MV-4-11 (cell line): ENCODE results near the gene PPM1F.
"Not testable (repeated sequence)": the region's sequence is repeated elsewhere in the genome, so short reads cannot be mapped to it uniquely, and the experiment has no call there.

ENCODE experiments used
- DNase-seq: peaks from one replicate; lab custom pipeline; 2025; lab: John Stamatoyannopoulos, UW

Gene PPM1F

GRCh38 chr22:21940521-21940920, 12.1 kb downstream of the PPM1F start:
- DNase-seq = peak; percentile 53

DNA sequence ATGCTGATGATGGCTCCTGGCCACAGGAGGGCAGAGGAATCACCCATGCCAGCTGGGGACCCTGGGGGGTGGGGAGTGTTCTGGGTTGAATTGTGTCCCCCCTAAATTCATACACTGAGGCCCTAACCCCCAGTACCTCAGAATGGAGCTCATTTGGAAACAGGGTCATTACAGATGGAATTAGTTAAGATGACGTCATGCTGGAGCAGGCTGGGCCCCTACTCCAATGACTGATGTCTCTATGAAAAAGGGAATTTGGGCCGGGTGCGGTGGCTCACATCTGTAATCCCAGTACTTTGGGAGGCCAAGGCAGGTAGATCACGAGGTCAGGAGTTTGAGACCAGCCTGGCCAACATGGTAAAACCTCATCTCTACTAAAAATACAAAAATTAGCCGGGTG, 12.7 kb downstream of the PPM1F start:
- not testable (repeated sequence) for DNase-seq

DNA sequence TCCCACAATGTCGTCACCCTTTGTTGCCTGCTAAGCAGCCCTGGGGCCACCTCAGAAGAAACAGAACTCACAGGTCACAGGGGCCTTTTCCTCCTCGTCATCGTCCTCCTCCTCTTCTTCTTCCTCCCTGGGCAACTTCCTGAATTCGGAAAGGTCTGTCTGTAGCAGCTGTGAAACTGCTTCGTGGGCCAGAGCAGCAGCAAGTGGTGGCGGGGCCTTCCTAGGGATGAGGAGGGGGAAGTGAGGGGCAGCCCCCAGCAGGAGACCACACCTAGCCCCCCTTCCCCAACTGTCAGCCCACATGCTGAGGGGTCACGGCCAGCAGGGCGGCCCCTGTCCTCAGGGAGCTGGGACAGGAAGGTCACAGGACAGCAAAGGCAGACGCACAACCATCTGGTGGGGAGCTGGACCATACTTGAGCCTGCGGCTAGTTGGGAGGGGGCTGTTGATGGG, 13.2 kb downstream of the PPM1F start:
- peak; percentile 71 for DNase-seq

- no peak for DNase-seq
Measured at GRCh38 chr22:21938906-21939305, 13.7 kb downstream of the PPM1F start.

- DNase-seq = peak; percentile 94
Measured at GRCh38 chr22:21938071-21938822, 14.4 kb downstream of the PPM1F start.

- no peak for DNase-seq
Measured at GRCh38 chr22:21937821-21938070, 14.9 kb downstream of the PPM1F start.

GRCh38 chr22:21937041-21937820, 15.4 kb downstream of the PPM1F start:
- peak; percentile 73 for DNase-seq

- DNase-seq = peak; percentile 98
Measured at GRCh38 chr22:21936151-21936775, 16.4 kb downstream of the PPM1F start.

DNA sequence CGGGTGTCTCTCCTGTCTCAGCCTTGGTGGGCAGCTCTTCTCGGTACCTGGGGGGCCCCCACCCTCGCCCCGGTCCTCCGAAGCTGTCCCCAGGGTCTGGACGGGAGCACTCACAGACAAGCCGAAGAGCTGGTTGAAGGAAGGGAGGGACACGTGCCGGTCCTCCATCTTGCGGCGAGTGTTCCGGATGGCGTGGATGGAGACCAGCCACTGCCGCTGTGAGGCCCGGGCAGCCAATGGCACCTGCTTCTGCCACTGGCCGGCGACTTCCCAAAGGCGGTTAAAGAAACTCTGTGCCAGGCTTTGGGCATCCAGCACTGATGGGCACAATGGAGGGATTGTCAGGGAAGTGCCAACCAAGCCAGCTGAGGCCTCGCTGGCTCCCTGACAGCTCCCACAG, 18.7 kb downstream of the PPM1F start:
- no peak for DNase-seq

GRCh38 chr22:21933413-21933812, 19.2 kb downstream of the PPM1F start:
- DNase-seq = no peak

- DNase-seq = no peak
Measured at GRCh38 chr22:21932347-21932746, 20.3 kb downstream of the PPM1F start.

- no peak for DNase-seq
Measured at GRCh38 chr22:21931056-21931455, 21.6 kb downstream of the PPM1F start.

DNA sequence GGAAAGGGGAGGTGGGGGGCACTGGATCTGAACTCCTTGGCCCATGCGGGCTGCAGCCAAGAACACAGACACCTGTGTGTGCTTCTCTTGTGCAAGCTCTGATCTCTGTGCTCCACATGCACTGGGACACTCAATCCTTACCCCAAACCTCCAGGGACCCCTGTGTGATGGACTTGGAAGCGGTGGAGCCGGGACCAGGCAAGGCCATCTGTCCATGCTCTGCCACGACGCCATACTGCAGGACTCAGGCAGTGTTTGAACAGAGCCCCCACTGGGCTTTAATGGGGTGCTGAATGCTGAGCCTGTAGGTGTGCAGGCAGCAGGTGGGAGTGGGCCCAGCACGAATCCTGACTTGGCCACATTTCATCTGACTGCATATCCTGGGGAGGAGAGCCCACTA, 23.4 kb downstream of the PPM1F start:
- no peak for DNase-seq

DNA sequence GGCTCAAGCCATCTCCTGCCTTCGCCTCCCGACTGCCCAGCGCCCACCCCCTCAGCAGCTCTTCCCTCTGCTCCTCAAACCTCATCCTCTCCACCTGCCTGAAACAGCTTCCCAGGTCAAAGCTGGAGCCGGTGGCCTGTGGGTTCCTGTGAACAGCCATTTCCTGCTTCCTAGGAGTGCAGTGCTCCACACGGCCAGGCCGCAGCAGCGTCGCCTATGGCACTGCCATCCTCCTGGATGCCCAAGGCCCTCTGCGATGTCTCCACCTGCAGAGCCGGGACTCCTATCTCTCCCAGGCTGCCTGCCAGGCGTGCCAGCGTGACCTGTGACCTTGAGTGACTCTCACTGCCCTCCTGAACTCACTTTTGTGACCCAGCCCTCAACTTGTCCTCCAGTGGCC, 24.6 kb downstream of the PPM1F start:
- no peak for DNase-seq

DNA sequence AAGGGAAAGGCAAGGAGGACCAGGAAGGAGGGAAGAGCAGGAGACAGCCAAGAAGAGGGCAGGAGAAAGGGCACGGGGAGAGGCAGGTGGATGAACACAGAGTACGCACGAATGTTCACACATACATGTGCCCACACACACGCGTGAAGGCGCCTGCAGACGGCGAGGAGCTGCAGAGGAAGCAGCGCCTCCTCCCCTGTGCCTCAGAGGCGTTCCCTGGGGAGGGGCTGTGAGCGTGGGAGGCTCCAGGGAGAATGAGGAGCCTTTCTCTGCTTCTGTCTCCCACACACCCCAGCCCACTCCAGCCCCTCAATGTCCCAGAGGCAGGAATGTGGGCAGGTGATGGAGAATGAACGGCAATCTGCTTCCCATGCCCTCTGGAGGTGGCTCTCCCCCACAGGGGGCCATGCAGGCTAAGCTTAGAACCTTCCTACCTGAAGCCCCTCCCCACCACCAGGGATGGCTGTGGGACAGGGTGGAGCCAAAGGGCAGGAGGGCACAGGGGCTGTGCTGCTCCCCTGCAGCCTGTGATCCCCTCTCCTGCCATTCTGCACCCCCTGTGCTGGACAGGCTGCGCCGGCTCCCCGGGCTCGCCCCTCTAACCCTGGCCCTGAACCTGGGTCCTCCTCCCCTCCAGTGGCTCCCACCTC, 25.3 kb downstream of the PPM1F start:
- no peak for DNase-seq

- no peak for DNase-seq
Measured at GRCh38 chr22:21926728-21927127, 25.9 kb downstream of the PPM1F start.

DNA sequence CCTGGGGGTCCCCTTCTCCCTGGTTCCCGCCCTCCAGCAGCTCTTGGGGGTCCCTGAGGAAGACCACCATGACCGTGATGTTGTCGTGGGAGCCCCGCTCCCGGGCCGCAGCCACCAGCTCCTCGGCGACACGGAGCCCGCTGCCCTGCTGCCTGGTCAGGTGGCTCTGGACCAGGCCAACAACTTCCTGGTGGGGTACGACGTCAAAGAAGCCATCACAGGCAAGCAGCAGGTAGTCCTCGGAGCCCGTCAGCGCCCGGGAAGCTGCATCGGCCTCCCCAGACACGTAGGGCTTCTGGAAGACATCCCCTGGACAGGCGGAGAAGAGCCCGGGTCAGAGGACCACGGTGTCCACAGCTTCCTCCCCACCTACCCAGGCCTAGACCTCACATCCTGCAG, 29.5 kb downstream of the PPM1F start:
- DNase-seq = no peak

DNA sequence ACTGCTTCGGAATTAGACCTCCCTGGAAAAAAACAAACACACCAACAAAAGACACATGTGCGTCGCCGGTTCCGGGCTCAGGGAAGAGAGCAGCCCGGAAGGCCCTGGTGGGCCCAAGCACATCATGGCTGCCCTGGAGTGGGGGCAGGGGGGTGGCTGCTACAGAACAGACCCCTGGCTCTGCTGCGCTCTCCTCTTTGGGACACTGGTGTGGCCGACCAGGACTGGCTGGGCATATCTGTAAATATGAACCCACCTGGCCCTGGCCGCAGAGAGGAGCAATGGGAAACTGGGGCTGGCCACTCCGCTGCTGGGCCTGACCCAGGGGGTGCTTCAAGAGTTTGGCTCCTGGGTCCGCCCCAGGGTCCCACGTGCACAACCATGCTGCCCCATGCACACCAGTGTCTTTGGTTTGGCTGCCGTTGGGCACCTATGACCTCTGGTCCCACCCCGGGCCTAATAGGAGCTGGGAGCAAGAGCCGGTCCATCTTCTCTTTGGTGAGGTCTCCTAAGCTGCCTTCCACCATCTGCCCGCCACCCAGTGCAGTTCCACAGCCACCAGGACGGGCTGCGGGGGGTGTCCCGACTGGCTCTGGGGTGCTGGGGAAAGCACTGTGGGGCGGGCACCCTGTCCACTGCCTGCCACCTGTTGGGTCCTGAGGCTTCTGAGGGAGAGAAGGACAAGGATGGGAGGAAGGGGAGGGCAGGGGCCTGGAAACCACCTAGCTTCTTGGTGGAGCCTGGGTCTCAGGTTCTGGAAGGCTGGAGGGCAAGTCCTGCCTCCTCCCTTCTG, 30.1 kb downstream of the PPM1F start:
- no peak for DNase-seq

DNA sequence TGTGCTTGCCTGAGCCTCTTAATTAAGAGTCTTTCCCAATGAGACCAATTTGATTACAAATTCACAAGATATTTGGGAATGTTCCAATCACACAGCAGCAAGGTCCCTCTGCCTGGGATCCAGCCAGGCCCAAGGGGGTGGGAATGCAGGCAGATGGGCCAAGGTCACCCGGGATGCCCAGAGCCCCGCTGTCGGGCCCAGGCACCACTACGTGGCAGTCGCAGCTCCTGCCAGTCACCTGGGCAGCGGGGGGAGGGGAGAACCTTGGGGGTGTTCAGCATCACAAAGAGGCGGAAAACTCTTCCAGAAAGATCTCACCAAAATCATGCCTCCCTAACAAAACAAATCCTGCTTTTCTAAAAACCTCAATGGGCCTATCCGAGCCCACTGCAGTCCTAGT, 30.9 kb downstream of the PPM1F start:
- DNase-seq = no peak

DNA sequence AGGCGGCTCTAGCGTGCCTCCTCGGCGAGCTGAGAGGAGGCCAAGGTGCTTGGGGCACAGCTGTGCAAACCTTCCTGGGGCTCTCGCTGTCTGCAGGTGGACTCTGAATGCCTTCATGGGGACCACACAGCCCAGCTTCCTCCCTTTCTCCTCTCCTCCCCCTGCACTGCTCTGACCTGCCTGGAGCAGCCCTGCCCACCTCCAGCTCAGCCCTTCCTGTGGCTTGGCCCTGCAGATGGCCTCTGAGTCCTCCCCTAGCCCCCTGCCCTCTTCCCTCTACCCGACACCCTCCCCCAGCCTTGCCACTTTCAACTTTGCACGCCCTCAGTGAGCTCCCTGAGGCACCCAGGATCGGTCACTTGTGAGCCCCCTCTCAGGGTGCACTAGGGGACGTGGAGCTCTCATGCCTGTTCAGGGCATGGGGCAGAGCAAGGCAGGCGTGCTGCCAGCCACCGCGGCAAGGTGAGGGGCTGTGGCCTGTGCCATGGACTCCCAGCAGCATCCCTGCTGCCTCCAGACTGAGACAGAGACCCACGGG, 31.4 kb downstream of the PPM1F start:
- DNase-seq = no peak

DNA sequence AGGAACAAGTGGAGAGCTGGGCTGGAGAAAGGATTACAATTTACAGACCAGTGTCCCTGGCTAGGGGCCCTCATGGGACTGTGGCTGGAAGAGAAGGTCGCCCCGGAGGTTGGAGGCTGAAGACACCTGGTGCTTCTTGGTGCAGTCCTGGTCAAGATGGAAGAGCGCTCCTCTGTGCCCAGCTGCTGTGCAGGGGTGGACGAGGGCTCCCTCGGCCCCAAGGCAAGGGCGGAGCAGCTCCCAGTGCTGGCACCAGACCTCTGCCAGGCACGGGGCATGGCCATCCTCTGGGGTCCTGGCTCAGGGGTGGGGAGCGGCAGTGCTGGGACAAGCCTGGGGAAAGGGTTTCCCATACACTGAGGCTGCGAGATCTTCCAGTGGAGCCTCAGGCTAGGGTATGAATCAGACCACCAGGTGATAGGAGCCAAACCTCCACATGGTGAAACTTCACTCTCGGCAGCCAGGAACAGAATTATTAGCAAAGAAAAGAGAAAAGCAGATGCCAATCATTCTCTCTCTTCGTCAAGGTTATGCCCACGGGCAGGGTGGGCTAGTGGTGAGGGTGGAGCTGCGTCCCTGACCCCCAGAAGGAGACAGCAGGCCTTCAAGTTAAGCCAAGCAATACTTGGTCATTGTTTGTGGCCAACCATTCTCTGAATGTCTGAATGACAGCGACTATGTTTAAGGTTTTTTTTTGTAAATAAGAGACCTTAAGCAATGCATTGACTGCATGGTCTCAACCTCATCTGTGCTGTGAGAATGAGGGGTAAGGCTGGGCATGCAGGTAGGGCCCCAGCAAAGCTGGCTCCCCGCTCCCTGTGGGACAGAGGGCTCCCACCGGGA, 32.1 kb downstream of the PPM1F start:
- no peak for DNase-seq
